Karpas-422 (cell line): ENCODE measurements around the gene CHRNA10. TPM values are rescaled to one million over a fixed set of nuclear protein-coding genes. Genes with fewer than 3 reads are reported as not detected.
"Not testable (repeated sequence)": the region's sequence is repeated elsewhere in the genome, so short reads cannot be mapped to it uniquely, and the experiment has no call there.

Experiments
- DNase-seq: peaks from one replicate; pipeline ENCODE4 v3.0.0-alpha.2; 2015
- H2AFZ ChIP-seq: fragments of 200-600 bp; sonication (generic); 2 replicates; pipeline ENCODE4 v1.6.1; 2014; ENCODE audit warnings: antibody characterized with exemption, low read length, mixed read lengths
- H3K27ac ChIP-seq: fragments of 200-600 bp; sonication (generic); 2 replicates; pipeline ENCODE4 v1.5.1; 2014; ENCODE audit warnings: mild to moderate bottlenecking, low read length, moderate library complexity
- H3K27me3 ChIP-seq: fragments of 200-600 bp; sonication (generic); 2 replicates; pipeline ENCODE4 v1.6.1; 2014; ENCODE audit warnings: low read length, mixed read lengths
- H3K36me3 ChIP-seq: fragments of 200-600 bp; sonication (generic); 2 replicates; pipeline ENCODE4 v1.6.1; 2014; ENCODE audit warnings: low read length, mixed read lengths; ENCODE audit not compliant: insufficient read depth
- H3K4me1 ChIP-seq: fragments of 200-600 bp; sonication (generic); 2 replicates; pipeline ENCODE4 v1.6.1; 2014; ENCODE audit warnings: mild to moderate bottlenecking, low read length, mixed read lengths
- H3K4me2 ChIP-seq: fragments of 200-600 bp; sonication (generic); 2 replicates; pipeline ENCODE4 v1.6.1; 2014; ENCODE audit warnings: low read length, low read depth, mild to moderate bottlenecking; ENCODE audit not compliant: poor library complexity, severe bottlenecking
- H3K4me3 ChIP-seq: fragments of 200-600 bp; sonication (generic); 2 replicates; pipeline ENCODE4 v1.5.1; 2014; ENCODE audit warnings: mild to moderate bottlenecking, antibody characterized with exemption, low read length, mixed read lengths
- H3K79me2 ChIP-seq: fragments of 200-600 bp; sonication (generic); 2 replicates; pipeline ENCODE4 v1.6.1; 2014; ENCODE audit warnings: mild to moderate bottlenecking, low read length, mixed read lengths
- H3K9ac ChIP-seq: fragments of 200-600 bp; sonication (generic); 2 replicates; pipeline ENCODE4 v1.6.0; 2014; ENCODE audit warnings: low read length
- H3K9me2 ChIP-seq: fragments of 200-600 bp; sonication (generic), shearing (Covaris generic); replicated peaks from 2 replicates; pipeline ENCODE4 v1.6.0; 2014; ENCODE audit warnings: mild to moderate bottlenecking, low read length, moderate library complexity; ENCODE audit not compliant: insufficient read depth
- H3K9me3 ChIP-seq: fragments of 300-700, 200-600 bp; sonication (generic); 2 replicates; pipeline ENCODE4 v1.6.1; 2014; ENCODE audit warnings: low read length, mixed read lengths
- H4K20me1 ChIP-seq: fragments of 200-600 bp; sonication (generic); 2 replicates; pipeline ENCODE4 v1.6.1; 2014; ENCODE audit warnings: mild to moderate bottlenecking, antibody characterized with exemption, low read length, low read depth; ENCODE audit not compliant: insufficient read depth
- total RNA-seq: library from RNA; depleted of rRNA; stranded (reverse); fragments of >200 nt; shearing (Covaris generic); gene quantifications from 2 replicates; pipeline ENCODE4 v1.2.3, GENCODE V29; 2014; ENCODE audit warnings: low replicate concordance

CHRNA10 gene
- total RNA-seq, 1 experiment from 2014 or later = 1.7 TPM

GRCh38 chr11:3648843-3649242 lies 22.3 kb downstream of the CHRNA10 start:
- not testable (repeated sequence) for H3K9me3 ChIP-seq, H2AFZ ChIP-seq, H3K27me3 ChIP-seq, DNase-seq, H3K36me3 ChIP-seq, H3K79me2 ChIP-seq, H3K4me1 ChIP-seq, H3K4me3 ChIP-seq, H3K9me2 ChIP-seq, H3K27ac ChIP-seq, H4K20me1 ChIP-seq, H3K9ac ChIP-seq, H3K4me2 ChIP-seq

GRCh38 chr11:3645552-3645951 lies 25.6 kb downstream of the CHRNA10 start:
- H3K79me2 ChIP-seq = no peaks in the 10 kb centered on the region
- H3K4me3 ChIP-seq = no peak overlapping the region
- H3K9ac ChIP-seq = no peak overlapping the region
- no peak overlapping the region for H3K27ac ChIP-seq
- no peaks in the 10 kb centered on the region for H3K9me3 ChIP-seq
- H3K4me2 ChIP-seq = no peak overlapping the region
- no peaks in the 10 kb centered on the region for H3K27me3 ChIP-seq
- H3K36me3 ChIP-seq = no peaks in the 10 kb centered on the region
- no peaks in the 10 kb centered on the region for H3K9me2 ChIP-seq
- no peaks in the 10 kb centered on the region for H4K20me1 ChIP-seq
- peak; percentile 21 for DNase-seq
- no peak overlapping the region for H2AFZ ChIP-seq
- H3K4me1 ChIP-seq = no peaks in the 10 kb centered on the region

GRCh38 chr11:3644817-3645235 lies 26.4 kb downstream of the CHRNA10 start, which contains the start of gene ART1:
TSS of gene ART1 (plus strand) at chr11:3645128. CDS start at chr11:3659214, 14,086 bp downstream.
- Histone ChIP-seq H2AFZ (no peak within 1 kb of the TSS), H3K79me2 (no peaks in the 10 kb centered on the region), H3K4me3 (no peak within 1 kb of the TSS), H3K9me3 (no peaks in the 10 kb centered on the region), H3K9me2 (no peaks in the 10 kb centered on the region), H3K4me1 (no peaks in the 10 kb centered on the region), H3K36me3 (no peaks in the 10 kb centered on the region), H3K4me2 (no peak within 1 kb of the TSS), H4K20me1 (no peaks in the 10 kb centered on the region), H3K27ac (no peak within 1 kb of the TSS), H3K27me3 (no peaks in the 10 kb centered on the region), H3K9ac (no peak within 1 kb of the TSS)
- peak; percentile 41 for DNase-seq

GRCh38 chr11:3643102-3643546 lies 28.1 kb downstream of the CHRNA10 start:
- not testable (repeated sequence) for H3K9ac ChIP-seq, H3K9me3 ChIP-seq, H3K4me2 ChIP-seq, H3K27ac ChIP-seq, H3K4me3 ChIP-seq, H3K4me1 ChIP-seq, H3K9me2 ChIP-seq, DNase-seq, H2AFZ ChIP-seq, H4K20me1 ChIP-seq, H3K79me2 ChIP-seq, H3K36me3 ChIP-seq, H3K27me3 ChIP-seq

- Histone ChIP-seq H3K27me3 (no peaks in the 10 kb centered on the region), H2AFZ (no peak overlapping the region), H3K4me3 (no peak overlapping the region), H3K4me2 (no peak overlapping the region), H3K27ac (no peak overlapping the region), H3K79me2 (no peaks in the 10 kb centered on the region), H4K20me1 (no peaks in the 10 kb centered on the region), H3K9me3 (no peaks in the 10 kb centered on the region), H3K4me1 (no peaks in the 10 kb centered on the region), H3K36me3 (no peaks in the 10 kb centered on the region), H3K9ac (no peak overlapping the region), H3K9me2 (no peaks in the 10 kb centered on the region)
- DNase-seq = peak; percentile 29
These were observed 28.9 kb downstream of the CHRNA10 start for GRCh38 chr11:3642071-3642951.

GRCh38 chr11:3641701-3642070 lies 29.5 kb downstream of the CHRNA10 start, which contains the start of gene ART5:
TSS of gene ART5 (minus strand) at chr11:3641992. CDS start at chr11:3641862, 130 bp downstream.
- Histone ChIP-seq H3K4me3 (no peak within 1 kb of the TSS), H2AFZ (no peak within 1 kb of the TSS), H3K79me2 (no peaks in the 10 kb centered on the region), H3K4me1 (no peaks in the 10 kb centered on the region), H3K9me3 (no peaks in the 10 kb centered on the region), H3K9ac (no peak within 1 kb of the TSS), H3K36me3 (no peaks in the 10 kb centered on the region), H3K9me2 (no peaks in the 10 kb centered on the region), H3K4me2 (no peak within 1 kb of the TSS), H4K20me1 (no peaks in the 10 kb centered on the region), H3K27me3 (no peaks in the 10 kb centered on the region), H3K27ac (no peak within 1 kb of the TSS)
- DNase-seq = peak; percentile 12

GRCh38 chr11:3641191-3641590 lies 30.0 kb downstream of the CHRNA10 start:
- no peaks in the 10 kb centered on the region for H3K27me3 ChIP-seq
- H3K9ac ChIP-seq = no peak overlapping the region
- no peaks in the 10 kb centered on the region for H4K20me1 ChIP-seq
- H3K9me2 ChIP-seq = no peaks in the 10 kb centered on the region
- H3K36me3 ChIP-seq = no peaks in the 10 kb centered on the region
- H3K79me2 ChIP-seq = no peaks in the 10 kb centered on the region
- no peaks in the 10 kb centered on the region for H3K9me3 ChIP-seq
- H2AFZ ChIP-seq = no peak overlapping the region
- no peak for DNase-seq
- no peak overlapping the region for H3K27ac ChIP-seq
- no peaks in the 10 kb centered on the region for H3K4me1 ChIP-seq
- H3K4me2 ChIP-seq = no peak overlapping the region
- no peak overlapping the region for H3K4me3 ChIP-seq

GRCh38 chr11:3639841-3640240 lies 31.3 kb downstream of the CHRNA10 start:
- no peak overlapping the region for H2AFZ ChIP-seq
- no peaks in the 10 kb centered on the region for H3K9me2 ChIP-seq
- H3K27ac ChIP-seq = no peak overlapping the region
- no peak overlapping the region for H3K4me3 ChIP-seq
- no peaks in the 10 kb centered on the region for H3K4me1 ChIP-seq
- H3K4me2 ChIP-seq = no peak overlapping the region
- H3K9me3 ChIP-seq = no peaks in the 10 kb centered on the region
- no peaks in the 10 kb centered on the region for H3K36me3 ChIP-seq
- peak; percentile 17 for DNase-seq
- H3K9ac ChIP-seq = no peak overlapping the region
- no peaks in the 10 kb centered on the region for H4K20me1 ChIP-seq
- no peaks in the 10 kb centered on the region for H3K27me3 ChIP-seq
- H3K79me2 ChIP-seq = no peaks in the 10 kb centered on the region
